NCI-H69 (cell line): ENCODE measurements around the gene TMEM178B.

Experiments used
- DNase-seq: peaks from one replicate; lab custom pipeline; 2025; lab: John Stamatoyannopoulos, UW

TMEM178B gene

DNA sequence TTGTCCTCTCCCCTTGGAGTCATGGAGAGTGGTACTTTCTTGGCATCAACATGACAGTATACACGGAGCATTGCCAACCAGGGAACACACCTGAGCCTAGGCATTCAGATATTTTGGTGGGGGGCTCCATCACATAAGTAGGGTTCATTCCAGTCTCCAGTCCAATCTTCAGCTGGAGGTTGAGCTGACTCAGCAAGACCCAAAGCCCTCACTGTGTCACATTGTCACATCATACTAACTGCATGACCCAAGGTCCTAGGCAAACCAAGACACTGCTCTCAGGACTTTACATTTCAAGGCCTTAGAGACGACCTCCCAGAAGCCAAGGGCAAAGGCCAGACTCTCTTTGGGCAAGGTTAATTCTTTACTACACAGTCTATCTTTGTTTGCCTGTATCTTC is 190.1 kb downstream of the TMEM178B start:
- DNase-seq, result no peak

DNA sequence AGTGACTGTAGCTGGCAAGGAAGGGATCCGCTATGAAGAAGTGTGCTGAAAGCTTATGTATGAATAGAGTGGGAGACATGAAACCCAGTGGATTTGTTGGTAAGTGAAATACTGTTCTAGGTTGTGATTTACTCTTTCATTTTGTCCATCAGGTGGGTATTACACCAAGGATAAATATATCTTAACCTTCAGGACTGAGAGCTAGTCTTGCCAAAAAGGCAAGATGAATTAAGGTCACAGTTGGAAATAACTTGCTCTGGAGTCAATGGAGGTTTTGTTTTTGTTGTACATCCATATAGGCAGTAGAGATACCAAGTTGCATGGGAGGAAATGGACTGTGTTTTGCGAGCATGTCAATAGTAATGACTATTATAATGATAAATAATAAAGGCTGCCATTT is 190.6 kb downstream of the TMEM178B start:
- no peak for DNase-seq

DNA sequence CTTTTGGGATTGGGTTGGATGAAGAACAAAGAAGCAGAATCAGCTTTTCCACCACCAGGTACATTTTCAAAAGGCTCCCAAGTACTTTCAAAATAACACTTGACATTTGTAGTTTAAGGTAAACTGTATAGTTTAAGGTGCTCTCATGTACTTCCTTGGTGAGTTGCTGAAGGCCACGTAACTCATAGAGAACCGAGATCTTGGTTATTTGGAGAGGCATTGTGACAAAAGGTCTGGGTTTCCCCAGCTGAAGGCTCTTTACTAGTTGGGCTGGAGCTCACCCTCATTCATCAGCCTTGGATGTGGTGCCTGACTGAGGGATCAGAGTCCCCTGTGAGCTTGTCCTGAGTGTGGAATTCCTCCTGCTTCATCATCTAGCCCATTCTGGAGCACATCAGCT is 191.8 kb downstream of the TMEM178B start:
- no peak for DNase-seq

DNA sequence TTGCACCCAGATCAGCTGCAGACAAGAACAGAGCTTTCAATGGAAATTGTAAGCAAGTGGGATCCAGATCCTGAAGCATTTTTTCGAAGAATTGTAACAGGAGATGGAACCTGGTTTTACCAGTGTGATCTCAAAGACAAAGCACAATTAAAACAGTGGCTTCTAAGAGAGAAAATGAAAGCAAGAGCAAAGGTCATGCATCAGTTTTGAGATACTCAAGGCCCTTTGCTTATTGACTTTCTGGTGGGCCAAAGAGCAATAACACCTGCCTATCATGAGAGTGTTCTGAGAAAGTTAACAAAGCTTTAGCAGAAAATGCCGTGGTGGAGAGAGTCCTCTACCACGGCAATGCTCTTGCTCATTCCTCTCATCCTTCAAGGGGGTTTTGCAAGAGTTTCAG is 194.8 kb downstream of the TMEM178B start:
- DNase-seq, result no peak

DNA sequence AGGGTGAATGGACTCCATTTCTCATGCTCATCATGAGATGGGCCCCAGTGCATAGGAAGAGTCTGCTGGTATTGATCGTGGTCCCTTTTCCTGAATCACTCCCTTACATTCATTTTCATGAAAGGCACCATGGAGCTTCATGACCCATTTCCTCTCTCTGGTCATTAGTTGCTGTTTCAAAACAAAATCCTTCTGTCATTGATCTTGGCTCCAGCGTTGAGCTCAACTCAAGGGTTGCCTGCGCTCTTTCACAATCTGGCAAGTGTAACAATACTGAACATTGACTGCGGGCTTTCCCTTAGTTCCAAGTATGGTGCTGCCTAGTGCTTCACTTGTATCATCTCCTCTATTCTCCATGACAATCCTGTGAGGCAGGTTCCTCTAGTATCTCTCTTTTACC is 197.6 kb downstream of the TMEM178B start:
- DNase-seq, result no peak

DNA sequence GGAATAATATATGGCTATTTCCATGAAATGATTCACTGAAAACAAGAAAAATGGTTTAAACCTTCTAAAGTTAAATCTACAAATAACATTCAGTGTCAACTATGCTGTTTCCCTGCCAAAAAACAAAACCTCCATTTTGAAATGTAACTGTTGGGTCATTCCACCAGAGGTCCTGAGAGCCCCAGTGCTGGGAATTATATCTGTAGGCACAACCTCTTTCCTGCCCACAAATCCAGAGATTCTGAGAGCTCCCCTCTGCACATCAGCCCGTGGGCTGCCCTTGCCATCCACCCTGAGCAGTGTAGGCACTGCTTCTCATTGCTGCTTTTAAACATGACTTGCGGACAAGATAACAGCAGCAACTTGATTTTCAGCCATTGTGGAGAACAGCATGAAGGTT is 198.6 kb downstream of the TMEM178B start:
- no peak for DNase-seq

DNA sequence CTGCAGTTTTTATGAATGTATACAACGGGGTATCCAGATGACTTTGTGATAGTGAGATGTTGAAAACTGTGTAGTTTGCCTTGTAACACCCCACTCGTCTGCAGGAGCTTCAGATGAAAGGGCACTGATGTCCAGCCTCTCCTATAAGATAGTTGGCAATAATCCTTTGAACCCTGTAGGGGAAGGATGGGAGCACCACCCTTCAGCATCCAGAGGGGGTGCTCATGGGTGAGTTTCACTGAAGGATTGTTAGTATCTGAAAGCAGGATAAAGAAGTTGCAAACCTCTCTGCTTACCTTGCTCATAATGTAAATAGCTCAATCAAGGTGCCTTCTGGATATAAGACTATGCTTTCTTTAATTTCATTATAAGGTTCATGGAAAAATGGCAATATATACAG is 201.5 kb downstream of the TMEM178B start:
- DNase-seq, result no peak

DNA sequence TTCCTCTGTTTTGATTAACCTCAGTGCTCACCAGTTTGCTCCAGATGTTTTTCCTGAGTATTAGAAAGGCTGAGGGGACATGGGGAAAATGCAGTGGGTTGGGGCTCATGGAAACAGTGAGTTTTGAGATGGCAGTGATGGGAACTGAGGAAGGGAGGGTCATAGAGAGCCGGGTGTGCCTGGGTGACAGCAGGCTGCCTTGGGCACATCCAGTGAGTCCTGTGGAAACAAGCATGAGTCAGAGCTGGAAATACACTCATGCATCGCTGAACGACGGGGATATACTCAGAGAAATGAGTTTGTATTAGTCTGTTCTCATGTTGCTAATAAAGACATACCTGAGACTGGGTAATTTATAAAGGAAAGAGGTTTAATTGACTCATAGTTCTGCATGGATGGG is 202.2 kb downstream of the TMEM178B start:
- DNase-seq, result no peak

DNA sequence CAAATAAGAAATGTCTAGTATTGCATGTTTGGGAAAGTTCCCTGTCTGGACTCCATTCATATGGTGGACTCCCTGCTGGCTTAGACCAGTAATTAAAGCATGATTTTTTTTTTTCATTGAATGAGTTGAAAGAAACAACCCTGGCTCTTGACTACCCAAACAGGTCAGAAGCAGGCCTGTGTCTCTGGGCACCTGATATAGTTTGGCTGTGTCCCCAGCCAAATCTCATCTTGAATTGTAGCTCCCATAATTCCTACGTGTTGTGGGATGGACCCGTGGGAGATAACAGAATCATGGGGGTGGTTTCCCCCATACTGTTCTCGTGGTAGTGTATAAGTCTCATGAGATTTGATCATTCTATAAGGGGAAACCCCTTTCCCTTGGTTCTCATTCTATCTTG is 206.2 kb downstream of the TMEM178B start:
- peak; percentile 83 for DNase-seq

DNA sequence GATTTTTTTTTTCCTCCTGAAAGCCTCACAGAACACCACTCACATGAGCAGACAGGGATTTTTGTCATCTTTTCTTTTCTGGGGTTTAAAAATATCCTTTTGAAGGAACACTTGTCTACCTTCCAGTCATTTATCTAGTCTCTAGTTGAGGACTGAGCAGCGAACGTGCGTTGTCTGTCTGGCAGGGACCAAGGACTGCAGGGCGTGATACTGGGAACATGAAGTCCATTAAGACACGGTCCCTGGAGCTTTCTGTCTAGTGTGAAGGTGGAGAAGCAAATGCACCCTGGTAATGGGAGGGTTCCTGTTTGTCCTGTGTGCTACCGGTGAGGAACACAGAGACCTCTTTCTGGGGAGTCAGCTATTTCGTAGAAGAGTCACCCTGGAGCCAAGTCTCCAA is 207.4 kb downstream of the TMEM178B start:
- DNase-seq, result no peak

DNA sequence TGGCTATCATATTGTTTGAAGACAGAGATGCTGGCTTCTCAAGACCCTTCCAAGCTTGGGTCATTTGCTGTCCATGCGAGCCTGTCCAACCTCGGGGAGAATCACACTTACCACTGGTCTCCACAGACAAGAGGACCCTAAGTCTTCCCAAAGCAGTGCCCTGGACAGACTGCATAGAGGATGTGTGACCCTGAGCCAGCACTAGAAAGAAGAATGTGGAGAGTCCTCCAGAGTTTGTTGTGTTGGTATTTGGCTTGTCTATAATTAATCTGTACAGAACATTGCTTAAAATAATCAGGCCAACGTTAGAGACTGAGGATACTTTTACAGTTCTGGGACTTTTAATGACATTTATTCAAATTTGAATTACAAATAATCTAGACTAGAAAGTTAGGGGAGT is 212.7 kb downstream of the TMEM178B start:
- DNase-seq, result no peak

DNA sequence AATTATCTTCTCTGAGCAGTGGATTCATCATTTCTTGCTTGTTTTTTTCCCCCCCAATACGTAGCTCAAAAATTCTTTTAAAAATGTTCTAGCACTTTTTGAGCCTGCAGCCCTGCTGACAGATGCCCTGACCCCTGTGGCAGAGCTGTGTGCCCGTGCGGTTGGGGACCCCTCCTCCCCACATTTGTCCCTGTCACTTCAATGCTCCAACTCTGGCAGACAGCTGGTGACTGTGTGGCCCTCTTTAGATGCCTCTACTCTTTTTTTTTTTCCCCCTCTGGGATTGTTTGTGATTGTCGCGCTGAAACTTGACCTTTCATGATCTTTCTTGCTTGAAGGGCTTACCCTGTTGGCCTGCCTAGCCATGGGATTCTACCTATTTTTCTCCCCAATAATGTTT is 214.1 kb downstream of the TMEM178B start:
- DNase-seq, result no peak

DNA sequence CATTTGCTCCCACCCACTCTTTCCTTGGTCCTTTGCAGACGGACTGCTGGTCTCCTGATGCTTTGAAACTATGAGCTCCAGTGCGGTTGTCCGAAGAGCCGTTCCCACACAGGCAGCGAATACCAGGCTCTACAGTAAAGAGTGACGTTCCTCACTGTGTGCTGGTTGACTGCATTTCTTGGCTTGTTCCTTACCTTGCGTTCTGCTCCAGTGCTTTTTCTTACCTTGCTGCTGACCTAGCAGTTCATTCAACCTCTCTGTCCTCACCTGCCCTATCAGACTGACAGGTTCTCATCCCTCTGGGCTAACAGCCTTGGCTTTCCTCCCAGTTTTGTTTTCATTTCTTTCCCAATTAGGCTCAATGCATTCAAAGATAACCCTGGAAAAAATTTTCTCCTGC is 214.8 kb downstream of the TMEM178B start:
- peak; percentile 54 for DNase-seq

DNA sequence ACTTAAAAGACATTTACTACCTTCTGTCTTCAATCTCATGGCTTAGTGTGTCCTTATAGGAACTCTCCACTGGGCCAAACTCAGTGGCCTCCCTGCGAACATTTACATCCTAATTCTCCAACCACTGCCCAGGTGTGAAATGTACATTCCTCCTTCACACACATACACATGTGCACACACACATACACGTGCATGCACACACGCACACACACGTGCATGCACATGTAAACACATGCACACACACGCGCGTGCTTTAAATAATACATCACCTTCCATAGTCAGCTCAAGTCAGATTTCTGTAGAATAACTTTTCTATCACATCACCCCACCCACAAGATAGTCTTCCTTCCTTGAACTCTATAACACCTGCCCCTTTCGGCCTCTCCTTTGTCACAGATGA is 216.5 kb downstream of the TMEM178B start:
- no peak for DNase-seq

DNA sequence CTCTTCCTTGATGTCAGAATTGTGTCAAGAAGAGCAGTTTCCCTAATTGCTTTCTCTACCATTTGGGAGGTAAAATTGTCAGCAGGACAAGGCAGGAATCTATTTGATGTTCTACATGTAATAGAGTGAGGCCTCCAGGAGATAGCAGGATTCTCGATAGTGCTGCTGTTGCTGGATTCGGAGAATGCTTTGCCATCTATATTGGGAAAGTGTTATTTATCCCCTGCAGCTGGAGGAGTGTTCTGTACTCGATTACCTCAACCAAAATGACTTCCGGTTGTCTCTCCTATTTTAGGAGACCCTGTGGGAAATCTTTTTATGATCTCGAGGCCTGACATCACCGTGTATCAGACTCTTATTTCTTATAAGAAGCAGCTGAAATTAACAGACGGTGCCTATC is 217.1 kb downstream of the TMEM178B start:
- DNase-seq, result no peak

DNA sequence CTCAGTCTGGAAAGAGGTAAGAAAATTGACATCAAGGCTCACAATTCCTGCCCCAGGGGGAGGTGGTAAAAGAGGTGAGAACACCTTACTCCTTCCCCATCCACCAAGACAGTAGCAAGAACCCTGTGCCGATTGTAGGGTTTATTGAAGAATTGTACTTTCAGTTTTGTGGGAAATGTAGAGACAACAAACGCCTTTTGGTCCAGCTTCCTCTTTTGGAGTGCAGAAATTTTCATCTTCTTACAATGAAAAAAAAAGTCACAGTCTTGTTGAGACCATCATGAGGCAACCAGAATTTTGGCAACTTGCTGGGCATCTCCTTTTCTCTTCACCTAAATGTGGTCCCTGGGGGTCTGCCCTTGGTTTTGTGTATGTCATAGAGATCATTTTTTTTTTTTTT is 217.7 kb downstream of the TMEM178B start:
- no peak for DNase-seq

DNA sequence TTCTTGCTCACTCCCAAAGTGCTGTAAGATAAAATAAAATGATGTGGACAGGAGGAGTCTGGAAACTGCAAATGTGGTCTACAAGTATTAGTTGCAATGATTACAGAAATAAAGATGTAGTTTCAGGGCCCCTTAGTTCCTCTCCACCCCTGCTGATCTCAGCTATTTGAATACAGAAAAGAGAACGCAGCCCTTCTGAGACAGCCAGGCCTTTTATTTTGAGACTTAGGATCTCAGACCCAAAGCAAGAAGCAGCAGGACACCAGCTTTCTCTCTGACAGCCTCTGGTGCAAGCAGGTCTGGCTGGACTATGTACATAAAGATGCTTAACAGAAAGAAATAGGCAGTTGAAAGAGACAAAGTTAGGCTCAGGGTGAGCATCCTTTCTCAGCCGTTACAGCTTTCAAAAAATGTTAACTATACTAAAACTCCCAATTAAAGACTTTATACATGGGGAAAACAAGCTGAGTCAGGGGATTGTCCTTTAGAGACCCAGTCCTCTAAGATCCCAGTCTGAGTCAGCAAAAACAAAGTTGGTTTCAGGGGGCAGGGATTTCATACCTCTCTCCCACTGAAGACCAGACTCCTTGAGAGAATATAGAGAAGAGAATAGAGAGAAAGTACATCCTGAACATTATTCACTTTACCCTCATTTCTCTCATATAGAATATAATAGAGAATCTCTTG is 220.4 kb downstream of the TMEM178B start:
- DNase-seq, result no peak

DNA sequence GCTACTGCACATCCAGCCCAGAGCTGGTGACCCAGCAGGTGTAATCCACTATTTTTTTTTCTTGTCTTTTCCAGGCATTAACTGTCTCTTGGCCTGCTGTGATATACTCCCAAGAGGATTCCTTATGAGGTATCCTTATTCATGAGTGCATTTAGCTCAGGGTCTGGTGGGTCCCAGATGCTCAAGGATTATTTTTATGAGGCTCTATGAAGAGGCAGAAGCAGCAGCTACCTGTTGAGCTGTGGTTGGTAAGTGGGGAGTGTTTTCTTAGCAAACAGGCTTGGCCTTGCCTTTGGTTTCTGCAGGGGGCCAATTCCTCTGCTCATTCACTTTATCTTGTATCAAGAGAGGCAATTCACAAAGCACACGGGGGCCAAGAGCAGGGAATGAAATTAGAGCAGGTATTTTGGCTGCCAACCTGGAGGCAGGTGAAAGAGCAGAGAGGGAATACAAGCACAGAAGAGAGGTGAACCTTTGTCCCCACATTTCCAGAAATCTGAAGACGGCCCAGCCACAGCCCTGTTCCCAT is 221.6 kb downstream of the TMEM178B start:
- DNase-seq, result peak; percentile 94

DNA sequence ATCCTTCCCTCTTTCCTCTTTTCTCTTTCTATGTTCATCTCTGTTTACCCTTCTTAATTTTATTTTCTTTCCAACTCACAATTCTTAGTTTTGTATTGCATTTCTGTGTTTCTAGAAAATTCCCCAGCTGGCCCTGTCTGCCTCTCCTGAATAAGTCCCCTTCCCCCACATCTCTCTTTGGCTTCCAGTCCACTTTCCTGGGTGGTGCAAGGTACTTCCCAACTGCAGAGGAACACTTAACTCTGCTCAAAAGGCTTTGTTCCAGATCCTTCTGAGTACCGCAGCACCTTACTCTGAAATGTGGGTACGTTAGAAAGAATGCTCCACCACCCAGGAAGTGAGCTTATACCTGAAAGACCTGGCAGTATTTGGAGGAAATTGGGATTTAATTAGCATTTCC is 227.0 kb downstream of the TMEM178B start:
- DNase-seq, result no peak

DNA sequence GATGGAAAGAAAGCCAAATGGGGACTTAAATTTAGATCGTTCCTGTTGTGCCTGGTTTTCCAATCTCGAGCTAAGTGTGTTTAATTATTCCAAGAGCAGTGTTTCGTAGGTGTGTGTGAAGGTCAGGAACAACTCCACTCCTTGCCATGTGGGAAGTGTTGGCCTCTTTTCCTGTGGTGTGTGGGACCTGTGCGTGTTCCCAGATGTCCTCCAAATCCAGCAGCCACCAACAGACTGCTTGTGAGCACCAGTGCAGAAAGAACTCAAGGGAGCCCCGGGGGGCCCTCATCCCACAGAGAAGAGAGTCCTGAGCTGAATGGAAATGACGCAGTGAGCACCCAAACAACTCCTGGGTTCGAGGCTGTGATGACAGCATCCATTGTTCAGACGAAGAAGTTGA is 227.7 kb downstream of the TMEM178B start:
- no peak for DNase-seq

DNA sequence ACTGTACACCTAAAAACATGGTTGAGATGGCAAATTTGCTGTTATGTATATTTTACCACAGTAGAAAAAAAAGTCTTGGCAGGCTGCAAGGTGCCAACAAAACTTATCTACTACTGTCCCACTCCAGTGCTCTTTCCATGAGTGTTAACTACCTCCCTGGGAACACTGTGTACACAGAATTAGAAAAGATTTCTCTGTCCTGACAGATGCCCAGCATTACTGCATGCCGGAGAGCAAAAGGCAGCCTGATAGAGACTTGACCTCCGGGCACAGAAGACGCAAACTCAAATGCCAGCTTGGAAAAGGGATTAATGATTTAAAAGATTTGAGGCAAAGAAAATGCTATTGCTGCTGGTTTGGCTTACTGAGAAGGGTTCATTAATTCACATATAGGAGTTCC is 228.8 kb downstream of the TMEM178B start:
- no peak for DNase-seq

DNA sequence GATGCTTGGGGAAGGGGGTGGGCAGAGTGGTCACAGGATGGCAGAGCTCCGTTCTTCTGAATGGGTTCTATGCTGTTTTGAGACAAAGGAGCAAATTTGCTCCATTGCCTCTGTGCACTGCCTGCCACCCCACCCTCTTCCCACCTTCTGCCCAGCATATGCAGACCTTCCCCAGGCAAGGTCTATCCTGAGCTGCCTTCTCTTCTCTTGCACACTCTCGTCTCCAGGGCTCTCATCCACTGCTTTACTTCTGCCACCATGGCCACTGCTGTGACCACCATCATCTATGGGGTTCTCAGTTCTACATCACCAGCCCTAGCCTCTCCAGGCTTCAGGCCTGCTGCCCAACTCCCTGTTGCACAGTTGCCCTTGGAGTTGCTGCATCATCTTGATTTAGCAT is 230.4 kb downstream of the TMEM178B start:
- no peak for DNase-seq

DNA sequence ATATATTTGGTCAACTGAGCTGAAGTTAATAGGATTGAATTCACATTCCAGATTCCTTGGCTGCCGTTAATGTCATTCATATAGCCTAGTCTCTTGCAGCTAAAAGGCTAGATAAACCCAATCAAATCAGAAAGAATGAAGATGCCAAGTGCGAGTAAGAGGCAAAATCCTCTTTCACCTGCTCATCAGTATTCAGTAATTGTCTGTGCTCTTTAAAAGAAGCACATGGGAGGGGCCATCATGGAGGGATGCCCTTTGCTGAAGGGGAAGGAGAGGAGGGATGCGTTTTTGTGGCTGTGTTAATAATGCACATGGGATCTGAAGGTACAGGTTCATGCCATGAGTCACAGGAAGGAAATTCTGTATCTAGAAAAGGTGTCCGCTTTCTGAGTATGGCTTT is 232.2 kb downstream of the TMEM178B start:
- no peak for DNase-seq

DNA sequence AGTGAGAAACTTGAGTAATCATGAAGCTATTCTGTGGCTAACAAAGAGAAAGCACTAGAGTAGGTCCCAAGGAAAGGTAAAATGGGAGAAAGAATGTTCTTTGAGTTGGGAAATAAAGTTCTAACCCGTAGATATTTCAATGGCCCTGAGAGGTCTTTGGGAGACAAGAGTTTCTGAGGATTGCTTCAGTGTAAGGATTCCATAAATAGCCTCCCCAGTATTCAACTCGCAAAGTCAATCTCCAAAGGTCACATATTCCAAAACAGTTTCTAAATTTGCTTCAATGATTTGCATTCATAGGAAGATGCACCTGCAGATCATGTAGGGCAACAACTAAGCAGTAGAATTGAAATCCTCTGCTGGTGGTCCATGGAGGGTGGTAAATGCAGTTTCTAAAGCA is 238.5 kb downstream of the TMEM178B start:
- no peak for DNase-seq
